ENCODE measurements around the gene ELMO2. TPM values are rescaled to one million over a fixed set of nuclear protein-coding genes. Genes with fewer than 3 reads are reported as not detected.
A peak's percentile ranks its signal among the peaks of the same experiment; 100 is the strongest.

The ELMO2 gene
- total RNA-seq, 1 experiment from 2014 or later: 28.4 TPM

DNA sequence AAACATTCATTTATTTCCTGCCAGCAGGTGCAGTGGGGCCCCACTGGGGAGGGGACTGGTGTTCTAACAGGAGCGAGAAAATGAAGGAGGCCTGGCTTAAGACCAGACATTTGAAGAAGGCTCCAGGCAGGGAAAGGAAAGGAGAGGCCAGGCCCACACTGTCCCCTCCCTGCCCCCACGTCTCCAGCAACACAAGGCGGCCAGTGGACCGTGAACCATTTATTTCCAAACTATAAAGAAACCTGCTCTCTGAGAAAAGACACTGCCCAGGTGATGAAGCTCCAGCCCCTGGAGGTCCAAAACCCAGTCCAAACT is 56.7 kb downstream of the ELMO2 start:
- Mint-ChIP-seq H3K27ac (peak overlapping the region; percentile 41; the same call in 1 of the 2 replicates), H3K9me3 (no peaks in the 10 kb centered on the region), H3K4me1 (peaks cover 36% of the 10 kb centered on the region), H3K27me3 (ENCODE audit: low read depth) (peaks cover 3% of the 10 kb centered on the region), H3K36me3 (peaks cover 10% of the 10 kb centered on the region), H3K4me3 (no peak overlapping the region)
- DNase-seq (ENCODE audit: low spot score) (no peak), ATAC-seq (no peak)
- TF ChIP-seq, protein P1, sequence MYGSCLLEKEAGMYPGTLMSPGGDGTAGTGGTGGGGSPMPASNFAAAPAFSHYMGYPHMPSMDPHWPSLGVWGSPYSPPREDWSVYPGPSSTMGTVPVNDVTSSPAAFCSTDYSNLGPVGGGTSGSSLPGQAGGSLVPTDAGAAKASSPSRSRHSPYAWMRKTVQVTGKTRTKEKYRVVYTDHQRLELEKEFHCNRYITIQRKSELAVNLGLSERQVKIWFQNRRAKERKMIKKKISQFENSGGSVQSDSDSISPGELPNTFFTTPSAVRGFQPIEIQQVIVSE (CRISPR knock-in tag; IDR thresholded peaks at IDR 0.05; ENCODE audit: borderline replicate concordance): no peak
- TF ChIP-seq, protein P2, sequence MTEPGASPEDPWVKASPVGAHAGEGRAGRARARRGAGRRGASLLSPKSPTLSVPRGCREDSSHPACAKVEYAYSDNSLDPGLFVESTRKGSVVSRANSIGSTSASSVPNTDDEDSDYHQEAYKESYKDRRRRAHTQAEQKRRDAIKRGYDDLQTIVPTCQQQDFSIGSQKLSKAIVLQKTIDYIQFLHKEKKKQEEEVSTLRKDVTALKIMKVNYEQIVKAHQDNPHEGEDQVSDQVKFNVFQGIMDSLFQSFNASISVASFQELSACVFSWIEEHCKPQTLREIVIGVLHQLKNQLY (CRISPR knock-in tag; IDR thresholded peaks at IDR 0.05): no peak
- TF ChIP-seq, protein P3, sequence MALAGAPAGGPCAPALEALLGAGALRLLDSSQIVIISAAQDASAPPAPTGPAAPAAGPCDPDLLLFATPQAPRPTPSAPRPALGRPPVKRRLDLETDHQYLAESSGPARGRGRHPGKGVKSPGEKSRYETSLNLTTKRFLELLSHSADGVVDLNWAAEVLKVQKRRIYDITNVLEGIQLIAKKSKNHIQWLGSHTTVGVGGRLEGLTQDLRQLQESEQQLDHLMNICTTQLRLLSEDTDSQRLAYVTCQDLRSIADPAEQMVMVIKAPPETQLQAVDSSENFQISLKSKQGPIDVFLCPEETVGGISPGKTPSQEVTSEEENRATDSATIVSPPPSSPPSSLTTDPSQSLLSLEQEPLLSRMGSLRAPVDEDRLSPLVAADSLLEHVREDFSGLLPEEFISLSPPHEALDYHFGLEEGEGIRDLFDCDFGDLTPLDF (CRISPR knock-in tag; IDR thresholded peaks at IDR 0.05): no peak
- TF ChIP-seq ZNF121 (CRISPR knock-in tag; IDR thresholded peaks at IDR 0.05) (no peak), NR3C1 (CRISPR knock-in tag; conservative IDR thresholded peaks at IDR 0.05; ENCODE audit: low read depth) (no peak), NFYB (CRISPR knock-in tag; conservative IDR thresholded peaks at IDR 0.05; ENCODE audit: low read depth) (no peak), CREM (CRISPR knock-in tag; IDR thresholded peaks at IDR 0.05) (no peak), TP53 (CRISPR knock-in tag; IDR thresholded peaks at IDR 0.05) (no peak), CBFB (CRISPR knock-in tag; IDR thresholded peaks at IDR 0.05; ENCODE audit: low read depth) (no peak), NFE2L1 (CRISPR knock-in tag; IDR thresholded peaks at IDR 0.05) (no peak), ZNF263 (CRISPR knock-in tag; IDR thresholded peaks at IDR 0.05; ENCODE audit: low read depth) (no peak), CREB1 (CRISPR knock-in tag; IDR thresholded peaks at IDR 0.05) (no peak)
- TF ChIP-seq, protein P4, sequence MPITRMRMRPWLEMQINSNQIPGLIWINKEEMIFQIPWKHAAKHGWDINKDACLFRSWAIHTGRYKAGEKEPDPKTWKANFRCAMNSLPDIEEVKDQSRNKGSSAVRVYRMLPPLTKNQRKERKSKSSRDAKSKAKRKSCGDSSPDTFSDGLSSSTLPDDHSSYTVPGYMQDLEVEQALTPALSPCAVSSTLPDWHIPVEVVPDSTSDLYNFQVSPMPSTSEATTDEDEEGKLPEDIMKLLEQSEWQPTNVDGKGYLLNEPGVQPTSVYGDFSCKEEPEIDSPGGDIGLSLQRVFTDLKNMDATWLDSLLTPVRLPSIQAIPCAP (CRISPR knock-in tag; IDR thresholded peaks at IDR 0.05): no peak
- TF ChIP-seq, protein P5, sequence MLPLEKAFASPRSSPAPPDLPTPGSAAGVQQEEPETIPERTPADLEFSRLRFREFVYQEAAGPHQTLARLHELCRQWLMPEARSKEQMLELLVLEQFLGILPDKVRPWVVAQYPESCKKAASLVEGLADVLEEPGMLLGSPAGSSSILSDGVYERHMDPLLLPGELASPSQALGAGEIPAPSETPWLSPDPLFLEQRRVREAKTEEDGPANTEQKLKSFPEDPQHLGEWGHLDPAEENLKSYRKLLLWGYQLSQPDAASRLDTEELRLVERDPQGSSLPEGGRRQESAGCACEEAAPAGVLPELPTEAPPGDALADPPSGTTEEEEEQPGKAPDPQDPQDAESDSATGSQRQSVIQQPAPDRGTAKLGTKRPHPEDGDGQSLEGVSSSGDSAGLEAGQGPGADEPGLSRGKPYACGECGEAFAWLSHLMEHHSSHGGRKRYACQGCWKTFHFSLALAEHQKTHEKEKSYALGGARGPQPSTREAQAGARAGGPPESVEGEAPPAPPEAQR (CRISPR knock-in tag; IDR thresholded peaks at IDR 0.05): no peak
- TF ChIP-seq, protein P6, sequence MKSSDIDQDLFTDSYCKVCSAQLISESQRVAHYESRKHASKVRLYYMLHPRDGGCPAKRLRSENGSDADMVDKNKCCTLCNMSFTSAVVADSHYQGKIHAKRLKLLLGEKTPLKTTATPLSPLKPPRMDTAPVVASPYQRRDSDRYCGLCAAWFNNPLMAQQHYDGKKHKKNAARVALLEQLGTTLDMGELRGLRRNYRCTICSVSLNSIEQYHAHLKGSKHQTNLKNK (CRISPR knock-in tag; IDR thresholded peaks at IDR 0.05): no peak
- ChIA-PET POLR2A (interaction anchor here (0.5 to 1.1 kb wide), 2 partner anchors 202 to 270 kb away, joined by 3 read pairs; no protein-coding TSS in a partner anchor), CTCF (interaction anchor here (0.6 to 5.2 kb wide), 25 partner anchors 8 to 336 kb away, joined by 3 to 118 read pairs (median 10); partner anchors contain the start of gene ELMO2)

DNA sequence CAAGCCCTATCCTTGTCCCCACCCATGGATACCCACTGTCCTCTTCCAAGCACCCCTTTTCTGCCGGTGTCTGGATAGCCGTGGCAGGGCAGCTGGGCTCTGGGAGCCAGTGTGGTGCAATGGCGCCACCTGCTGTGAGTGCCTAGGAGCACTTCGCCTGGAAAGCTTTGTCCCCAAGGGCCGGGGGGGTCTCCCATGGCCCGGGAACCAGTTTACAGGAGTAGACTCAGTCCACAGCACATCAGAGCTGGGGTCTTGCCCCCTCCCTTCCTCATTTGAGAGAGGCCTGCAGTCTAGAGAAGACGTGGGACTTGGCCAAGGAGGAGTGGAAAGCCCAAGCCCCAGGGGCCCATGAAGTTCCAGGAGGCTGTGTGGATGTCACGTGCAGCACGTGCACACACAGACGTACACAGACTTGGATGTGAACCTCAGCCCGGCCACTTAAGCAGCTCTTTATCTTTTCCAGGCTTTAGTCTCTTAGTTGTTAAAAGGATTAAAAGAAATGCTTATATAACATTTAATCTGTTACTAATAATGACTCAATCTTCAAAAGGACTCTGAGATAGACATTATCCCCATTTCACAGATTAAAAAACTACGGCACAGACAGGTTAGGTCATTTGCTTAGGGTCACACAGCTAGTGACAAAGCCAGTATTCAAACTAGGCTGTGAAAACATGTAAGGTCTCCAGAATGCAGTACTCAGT is 57.2 kb downstream of the ELMO2 start:
- peak overlapping the region; percentile 41 for H3K27ac Mint-ChIP-seq

More for the DNA sequence above, 57.2 kb downstream of the ELMO2 start:
- Mint-ChIP-seq H3K27me3 (ENCODE audit: low read depth) (peaks cover 7% of the 10 kb centered on the region), H3K36me3 (peaks cover 8% of the 10 kb centered on the region), H3K4me1 (peaks cover 36% of the 10 kb centered on the region), H3K4me3 (peak overlapping the region; percentile 38; the same call in 1 of the 2 replicates), H3K9me3 (no peaks in the 10 kb centered on the region)
- TF ChIP-seq HMGA2 (CRISPR knock-in tag; IDR thresholded peaks at IDR 0.05) (no peak), FOXJ3 (CRISPR knock-in tag; IDR thresholded peaks at IDR 0.05; ENCODE audit: borderline replicate concordance) (no peak)
- TF ChIP-seq, protein P7, sequence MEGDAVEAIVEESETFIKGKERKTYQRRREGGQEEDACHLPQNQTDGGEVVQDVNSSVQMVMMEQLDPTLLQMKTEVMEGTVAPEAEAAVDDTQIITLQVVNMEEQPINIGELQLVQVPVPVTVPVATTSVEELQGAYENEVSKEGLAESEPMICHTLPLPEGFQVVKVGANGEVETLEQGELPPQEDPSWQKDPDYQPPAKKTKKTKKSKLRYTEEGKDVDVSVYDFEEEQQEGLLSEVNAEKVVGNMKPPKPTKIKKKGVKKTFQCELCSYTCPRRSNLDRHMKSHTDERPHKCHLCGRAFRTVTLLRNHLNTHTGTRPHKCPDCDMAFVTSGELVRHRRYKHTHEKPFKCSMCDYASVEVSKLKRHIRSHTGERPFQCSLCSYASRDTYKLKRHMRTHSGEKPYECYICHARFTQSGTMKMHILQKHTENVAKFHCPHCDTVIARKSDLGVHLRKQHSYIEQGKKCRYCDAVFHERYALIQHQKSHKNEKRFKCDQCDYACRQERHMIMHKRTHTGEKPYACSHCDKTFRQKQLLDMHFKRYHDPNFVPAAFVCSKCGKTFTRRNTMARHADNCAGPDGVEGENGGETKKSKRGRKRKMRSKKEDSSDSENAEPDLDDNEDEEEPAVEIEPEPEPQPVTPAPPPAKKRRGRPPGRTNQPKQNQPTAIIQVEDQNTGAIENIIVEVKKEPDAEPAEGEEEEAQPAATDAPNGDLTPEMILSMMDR (IDR thresholded peaks at IDR 0.05): peak; percentile 54
- CTCF ChIA-PET: interaction anchor here (0.6 to 5.2 kb wide), 58 partner anchors 9 to 1017 kb away, joined by 3 to 118 read pairs (median 6); partner anchors contain the start of genes ELMO2 and SLC12A5
- DNase-seq (ENCODE audit: low spot score) (peak; percentile 81), ATAC-seq (peak; percentile 38)
- POLR2A ChIA-PET: interaction anchor here (0.5 to 1.8 kb wide), 5 partner anchors 15 to 270 kb away, joined by 3 to 6 read pairs (median 3); partner anchors contain the start of gene ELMO2
